K562 (cell line): ENCODE measurements around the gene OTOP3. TPM values are rescaled to one million over a fixed set of nuclear protein-coding genes. Genes with fewer than 3 reads are reported as not detected.

Experiments
- CEBPB ChIP-seq: fragments of 450-650 bp; IDR thresholded peaks from 2 replicates; pipeline ENCODE4 v1.6.1; 2016; ENCODE audit warnings: missing genetic modification characterization, missing compliant biosample characterization
- CREM ChIP-seq: IDR thresholded peaks from 2 replicates; pipeline ENCODE4 v1.6.1; 2014; ENCODE audit warnings: antibody characterized with exemption, low read depth
- DIDO1 ChIP-seq: fragments of 450-650 bp; IDR thresholded peaks from 2 replicates; pipeline ENCODE4 v1.6.1; 2016; ENCODE audit warnings: low read depth, missing biosample characterization, missing genetic modification characterization
- KAT8 ChIP-seq: fragments of 450-650 bp; IDR thresholded peaks from 2 replicates; pipeline ENCODE4 v1.6.1; 2016; ENCODE audit warnings: low read depth, mild to moderate bottlenecking
- LCOR ChIP-seq: sonication (generic); formaldehyde crosslinking; IDR thresholded peaks from 2 replicates; pipeline ENCODE4 v1.8.0; 2022; ENCODE audit warnings: mild to moderate bottlenecking, missing genetic modification reagents
- NKRF ChIP-seq: fragments of 450-650 bp; IDR thresholded peaks from 2 replicates; pipeline ENCODE4 v1.6.1; 2016; ENCODE audit warnings: borderline replicate concordance
- NR2C2 ChIP-seq, 2 experiments: fragments of 200-800 bp in 1 of 2; sonication (Bioruptor generic) in 1 of 2; sonication (generic) in 1 of 2; formaldehyde crosslinking in 1 of 2; IDR thresholded peaks; 2 replicates each; pipeline versions ENCODE4 v1.6.1 to v1.8.0; 2016 to 2022; ENCODE audit warnings: mild to moderate bottlenecking in 1 of 2, missing compliant biosample characterization in 1 of 2, missing genetic modification characterization in 1 of 2, missing genetic modification reagents in 1 of 2
- PCBP2 ChIP-seq: fragments of 200-400 bp; formaldehyde crosslinking; IDR thresholded peaks from 2 replicates; pipeline ENCODE4 v1.6.1; 2018; ENCODE audit warnings: low read length, low read depth, mild to moderate bottlenecking, moderate library complexity; ENCODE audit not compliant: poor library complexity, severe bottlenecking
- RB1 ChIP-seq: fragments of 450-650 bp; IDR thresholded peaks from 2 replicates; pipeline ENCODE4 v1.6.1; 2017; ENCODE audit warnings: low read depth, mild to moderate bottlenecking
- TOE1 ChIP-seq, 2 experiments: fragments of 450-650 bp in 1 of 2; sonication (generic) in 1 of 2; formaldehyde crosslinking in 1 of 2; IDR thresholded peaks; 2 replicates each; pipeline versions ENCODE4 v1.7.1 to v1.8.0; 2016 to 2022; ENCODE audit warnings: borderline replicate concordance in 2 of 2, mild to moderate bottlenecking in 2 of 2, antibody characterized with exemption in 1 of 2, inconsistent platforms in 1 of 2, low read depth in 1 of 2, missing genetic modification reagents in 1 of 2, moderate library complexity in 1 of 2
- YY1 ChIP-seq, 3 experiments: IDR thresholded peaks; 2 replicates each; pipeline ENCODE4 v1.6.1; 2011; ENCODE audit warnings: low read length in 2 of 3, mild to moderate bottlenecking in 2 of 3, moderate library complexity in 2 of 3, borderline replicate concordance in 1 of 3, control low read depth in 1 of 3, low read depth in 1 of 3; ENCODE audit not compliant: insufficient read depth in 3 of 3, insufficient replicate concordance in 2 of 3, control insufficient read depth in 1 of 3, insufficient read length in 1 of 3; ENCODE audit errors: extremely low read depth in 1 of 3
- ZNF133 ChIP-seq: fragments of 250-450 bp; sonication (Bioruptor Pico); IDR thresholded peaks from 2 replicates; pipeline ENCODE4 v1.4.0; 2020; ENCODE audit warnings: mild to moderate bottlenecking
- ZNF282 ChIP-seq: sonication (generic); formaldehyde crosslinking; IDR thresholded peaks from 2 replicates; pipeline ENCODE4 v1.8.1; 2023; ENCODE audit warnings: missing genetic modification reagents
- ZNF583 ChIP-seq: fragments of 250-450 bp; sonication (Bioruptor Pico); IDR thresholded peaks from 2 replicates; pipeline ENCODE4 v1.4.0; 2020
- ZNF77 ChIP-seq: fragments of 250-450 bp; sonication (Bioruptor Pico); IDR thresholded peaks from 2 replicates; pipeline ENCODE4 v1.5.0; 2020
- polyA plus RNA-seq, 8 experiments: library from polyadenylated mRNA; depleted of rRNA in 4 of 8; stranded (reverse) in 5 of 8; unstranded in 3 of 8; fragments of >200 nt; fragmentation: Nextera tagmentation in 2 of 8; fragmentation: Illumina TruSeq in 1 of 8; extraction: Ambion mirVana in 2 of 8; extraction: Trizol in 1 of 8; gene quantifications; 2 replicates each; pipeline versions ENCODE4 v1.2.1 to v1.2.3, GENCODE V29; 2011 to 2014; ENCODE audit warnings: inconsistent platforms in 1 of 8, missing spikeins in 1 of 8
- total RNA-seq, 7 experiments: library from RNA; depleted of rRNA in 6 of 7; stranded (reverse); fragments of >200 nt in 6 of 7; fragmentation: Illumina TruSeq in 2 of 7; extraction: Trizol in 2 of 7; gene quantifications; 2 replicates each; pipeline versions ENCODE4 v1.2.1 to v1.2.3, GENCODE V29; 2011 to 2021; ENCODE audit warnings: low replicate concordance in 1 of 7
- TF ChIP-seq, protein P1 (sequence below): IDR thresholded peaks from 2 replicates; pipeline ENCODE4 v1.6.1; 2016; ENCODE audit warnings: missing genetic modification characterization, missing compliant biosample characterization

The OTOP3 gene
- total and polyA plus RNA-seq, 9 of the 15 experiments (the other 6 are each of a cell fraction or from before 2014, with no cell fraction given): not detected

GRCh38 chr17:74922694-74923537, 12.8 kb upstream of the OTOP3 start, which contains the start of gene USH1G (continued):
- no peak for TF ChIP-seq CREM
- TF ChIP-seq PCBP2: no peak
- 0 out of 2 replicates have a peak, but pooled peaks have one; percentile 1 for TF ChIP-seq ZNF282
- TF ChIP-seq ZNF133: no peak
- TF ChIP-seq TOE1 (IDR thresholded peaks at IDR 0.05; ENCODE audit: borderline replicate concordance): peak; percentile 84
- no peak for TF ChIP-seq TOE1 (CRISPR knock-in tag; IDR thresholded peaks at IDR 0.05; ENCODE audit: borderline replicate concordance, low read depth)
- no peak for TF ChIP-seq NR2C2 (CRISPR knock-in tag; IDR thresholded peaks at IDR 0.05)
- 0 out of 2 replicates have a peak, but pooled peaks have one; percentile 2 for TF ChIP-seq NR2C2 (tag; IDR thresholded peaks at IDR 0.05)
- peak in 1 of 3 experiments; percentile 17 for TF ChIP-seq YY1 (IDR thresholded peaks at IDR 0.05; ENCODE audit: borderline replicate concordance in 1 of 3, control insufficient read depth in 1 of 3, extremely low read depth in 1 of 3, insufficient read depth in 3 of 3, insufficient read length in 1 of 3, insufficient replicate concordance in 2 of 3, low read depth in 1 of 3, low read length in 2 of 3)
- no peak for TF ChIP-seq NKRF
- TF ChIP-seq LCOR (CRISPR knock-in tag): no peak
- TF ChIP-seq KAT8: no peak
- TF ChIP-seq, protein P1, sequence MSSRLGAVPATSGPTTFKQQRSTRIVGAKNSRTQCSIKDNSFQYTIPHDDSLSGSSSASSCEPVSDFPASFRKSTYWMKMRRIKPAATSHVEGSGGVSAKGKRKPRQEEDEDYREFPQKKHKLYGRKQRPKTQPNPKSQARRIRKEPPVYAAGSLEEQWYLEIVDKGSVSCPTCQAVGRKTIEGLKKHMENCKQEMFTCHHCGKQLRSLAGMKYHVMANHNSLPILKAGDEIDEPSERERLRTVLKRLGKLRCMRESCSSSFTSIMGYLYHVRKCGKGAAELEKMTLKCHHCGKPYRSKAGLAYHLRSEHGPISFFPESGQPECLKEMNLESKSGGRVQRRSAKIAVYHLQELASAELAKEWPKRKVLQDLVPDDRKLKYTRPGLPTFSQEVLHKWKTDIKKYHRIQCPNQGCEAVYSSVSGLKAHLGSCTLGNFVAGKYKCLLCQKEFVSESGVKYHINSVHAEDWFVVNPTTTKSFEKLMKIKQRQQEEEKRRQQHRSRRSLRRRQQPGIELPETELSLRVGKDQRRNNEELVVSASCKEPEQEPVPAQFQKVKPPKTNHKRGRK: no peak
- TF ChIP-seq DIDO1 (tag): no peak
- no peak for TF ChIP-seq ZNF583 (CRISPR knock-in tag)
- TF ChIP-seq RB1: peak; percentile 10; the same call in 1 of the 2 replicates
- TF ChIP-seq CEBPB: no peak
- no peak for TF ChIP-seq ZNF77 (CRISPR knock-in tag)
